GM18505 (cell line): Measurements from ENCODE around the gene CADPS2.

ENCODE experiments used
- ATAC-seq: cut with Tn5 transposase; IDR thresholded peaks from one replicate; pipeline ENCODE4 v1.9.1; 2021; ENCODE audit not compliant: unreplicated experiment
- POLR2A ChIP-seq: IDR thresholded peaks from 4 replicates; pipeline ENCODE4 v1.6.1; 2011; ENCODE audit warnings: borderline replicate concordance; ENCODE audit not compliant: insufficient read depth, insufficient read length; ENCODE audit errors: extremely low read depth

Gene CADPS2

DNA sequence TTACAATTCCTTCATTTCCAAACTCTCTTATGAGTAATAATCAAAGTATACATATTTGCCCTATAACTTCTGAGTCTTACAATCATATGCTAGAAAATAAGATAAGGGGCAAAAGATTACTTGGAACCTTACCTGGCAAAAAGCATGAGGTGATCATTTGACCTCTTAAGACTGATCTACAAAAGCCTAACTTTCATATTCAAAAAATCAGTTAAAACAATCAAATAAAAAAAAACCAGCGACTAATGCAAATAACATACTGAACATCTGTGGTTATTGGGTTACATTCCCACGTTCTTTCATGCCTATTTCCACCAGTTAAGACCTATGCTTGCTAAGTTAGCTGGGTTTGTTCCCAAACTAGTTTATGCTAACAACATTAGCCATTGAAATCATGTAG lies 375.0 kb downstream of the CADPS2 start:
- no peak for TF ChIP-seq POLR2A
- ATAC-seq, result no peak

DNA sequence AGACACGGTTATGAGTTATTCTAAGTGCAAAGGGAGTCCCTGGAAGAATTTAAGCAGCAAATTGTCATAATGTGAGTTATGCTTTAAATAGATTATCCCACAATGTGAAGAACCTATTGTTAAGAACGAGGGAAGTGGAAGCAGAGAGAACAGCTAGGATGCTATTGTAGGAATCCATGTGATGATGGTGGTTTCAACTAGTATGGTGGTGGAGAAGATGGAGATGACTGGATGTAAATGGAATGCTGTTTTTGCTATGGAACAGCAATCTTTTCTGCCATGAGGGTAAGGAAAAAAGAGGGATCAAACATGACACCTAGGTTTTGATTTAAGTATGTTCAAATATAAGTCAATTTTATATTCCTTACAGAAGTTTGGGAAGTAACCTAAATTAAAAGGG lies 378.7 kb downstream of the CADPS2 start:
- ATAC-seq, result no peak
- no peak for TF ChIP-seq POLR2A

DNA sequence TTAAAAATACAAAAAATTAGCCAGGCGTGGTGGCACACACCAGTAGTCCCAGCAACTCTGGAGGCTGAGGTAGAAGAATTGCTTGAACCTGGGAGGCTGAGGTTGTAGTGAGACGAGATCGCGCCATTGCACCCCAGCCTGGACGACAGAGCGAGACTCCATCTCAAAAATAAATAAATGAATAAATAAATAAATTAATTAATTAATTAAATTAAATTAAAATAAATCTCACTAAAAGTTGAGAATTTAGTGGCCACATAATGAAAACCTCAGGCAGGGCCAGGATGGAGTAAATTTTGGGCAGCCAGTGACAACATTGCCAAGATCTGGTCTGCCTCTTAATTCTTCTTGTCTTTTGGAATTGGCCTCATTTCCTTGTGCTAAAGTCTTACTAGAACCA lies 394.3 kb downstream of the CADPS2 start:
- no peak for TF ChIP-seq POLR2A
- no peak for ATAC-seq

DNA sequence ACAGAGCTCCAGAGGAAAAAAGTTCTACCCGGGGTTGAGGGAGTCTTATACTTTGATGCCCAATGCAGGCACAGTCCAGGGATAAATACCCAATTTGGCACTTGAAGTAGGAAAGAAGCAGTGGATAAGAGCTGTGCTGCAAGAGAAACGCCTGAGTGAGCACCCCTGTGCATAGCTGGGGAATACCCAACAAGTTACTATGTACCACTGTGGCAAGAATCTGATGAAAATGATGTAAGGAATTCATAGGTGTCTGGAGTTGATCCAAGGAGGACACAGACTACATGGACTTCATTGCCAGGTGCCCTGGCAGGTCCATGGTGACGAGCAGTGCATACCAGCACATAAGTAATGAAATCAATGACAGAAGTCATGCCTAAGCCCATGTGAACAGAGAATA lies 398.0 kb downstream of the CADPS2 start:
- ATAC-seq, result no peak
- TF ChIP-seq POLR2A, result no peak

DNA sequence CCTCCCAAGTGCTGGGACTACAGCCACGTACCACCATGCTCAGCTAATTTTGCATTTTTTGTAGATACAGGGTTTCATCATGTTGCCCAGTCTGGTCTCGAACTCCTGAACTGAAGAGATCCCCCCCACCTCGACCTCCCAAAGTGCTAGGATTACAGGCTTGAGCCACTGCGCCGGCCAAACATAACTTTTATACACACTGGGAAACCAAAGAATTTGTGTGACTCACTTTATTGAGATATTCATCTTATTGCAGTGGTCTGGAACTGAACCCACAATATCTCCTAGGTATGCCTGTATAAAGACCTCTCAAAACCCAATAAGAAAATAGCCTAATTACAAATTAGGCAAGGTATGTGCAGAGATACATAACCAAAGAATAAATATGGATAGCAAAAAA lies 399.1 kb downstream of the CADPS2 start:
- ATAC-seq, result no peak
- no peak for TF ChIP-seq POLR2A

DNA sequence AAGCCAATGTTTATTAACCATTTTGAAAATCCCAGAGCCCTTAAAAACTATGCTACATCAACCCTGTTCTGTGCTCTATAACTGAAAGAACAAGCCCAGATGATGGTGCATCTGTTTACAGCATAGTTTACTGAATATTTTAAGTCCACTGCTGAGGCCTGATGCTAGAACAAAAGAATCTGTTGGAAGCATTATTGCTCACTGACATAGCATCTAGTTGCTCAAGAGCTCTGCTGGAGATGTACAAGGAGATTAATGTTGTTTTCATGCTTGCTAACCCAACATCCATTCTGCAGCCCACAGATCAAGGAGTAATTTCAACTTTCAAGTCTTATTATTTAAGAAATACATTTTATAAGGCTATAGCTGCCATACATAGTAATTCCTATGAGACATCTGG lies 400.4 kb downstream of the CADPS2 start:
- no peak for TF ChIP-seq POLR2A
- no peak for ATAC-seq

DNA sequence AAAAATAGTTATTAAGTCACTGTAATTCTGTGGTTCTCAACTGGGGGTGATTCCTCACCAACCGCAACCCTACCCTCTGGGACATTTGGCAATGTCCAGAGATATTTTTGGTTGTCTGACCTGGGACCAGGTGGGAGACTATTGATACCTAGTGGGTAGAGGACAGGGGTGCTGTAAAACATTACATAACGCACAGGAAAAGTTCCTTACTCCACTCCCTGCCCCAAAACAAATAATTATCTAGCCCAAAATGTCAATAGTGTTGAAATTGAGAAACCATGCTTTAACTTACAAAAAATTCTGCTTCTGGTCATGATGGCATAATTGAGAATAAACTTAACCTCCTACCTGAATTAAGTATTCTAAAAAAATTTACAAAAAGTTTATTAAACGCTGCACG lies 404.0 kb downstream of the CADPS2 start:
- TF ChIP-seq POLR2A, result no peak
- ATAC-seq, result no peak

DNA sequence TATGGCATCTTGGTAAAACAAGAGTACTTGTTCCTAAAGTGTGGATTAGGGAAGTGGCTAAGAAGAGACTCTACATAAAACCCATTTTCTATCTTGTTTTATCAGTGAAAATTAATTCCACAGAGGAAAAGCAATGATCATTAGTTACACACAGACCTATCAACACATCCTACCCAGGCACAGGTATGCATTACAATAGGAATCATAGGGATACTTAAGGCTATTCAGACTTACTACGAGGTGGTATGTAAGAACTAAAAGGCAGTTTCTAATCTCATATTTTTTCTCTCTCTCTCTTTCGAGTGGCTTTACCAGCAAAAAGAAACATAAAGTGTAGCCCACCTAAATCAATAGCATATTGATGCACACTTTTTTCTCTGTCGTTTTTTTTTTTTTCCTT lies 415.4 kb downstream of the CADPS2 start:
- ATAC-seq, result no peak
- no peak for TF ChIP-seq POLR2A

DNA sequence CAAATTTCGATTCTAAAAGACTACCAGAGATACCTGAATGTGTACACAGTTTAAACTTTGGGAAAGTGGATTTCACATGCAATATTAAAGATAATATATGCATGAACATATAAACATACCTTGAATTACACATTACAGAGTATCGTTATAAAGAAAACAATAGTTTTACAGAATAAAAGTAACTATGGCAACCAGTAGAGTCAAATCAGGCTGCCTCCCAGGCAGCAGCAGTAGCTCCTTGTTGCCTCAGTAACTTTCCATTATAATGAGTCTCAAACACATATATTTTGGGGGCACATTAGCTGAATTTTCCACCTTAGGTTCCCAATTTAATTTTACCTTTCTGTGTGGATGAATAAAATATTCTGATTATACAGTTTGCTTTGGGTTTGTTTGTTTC lies 417.3 kb downstream of the CADPS2 start:
- no peak for TF ChIP-seq POLR2A
- ATAC-seq, result no peak

DNA sequence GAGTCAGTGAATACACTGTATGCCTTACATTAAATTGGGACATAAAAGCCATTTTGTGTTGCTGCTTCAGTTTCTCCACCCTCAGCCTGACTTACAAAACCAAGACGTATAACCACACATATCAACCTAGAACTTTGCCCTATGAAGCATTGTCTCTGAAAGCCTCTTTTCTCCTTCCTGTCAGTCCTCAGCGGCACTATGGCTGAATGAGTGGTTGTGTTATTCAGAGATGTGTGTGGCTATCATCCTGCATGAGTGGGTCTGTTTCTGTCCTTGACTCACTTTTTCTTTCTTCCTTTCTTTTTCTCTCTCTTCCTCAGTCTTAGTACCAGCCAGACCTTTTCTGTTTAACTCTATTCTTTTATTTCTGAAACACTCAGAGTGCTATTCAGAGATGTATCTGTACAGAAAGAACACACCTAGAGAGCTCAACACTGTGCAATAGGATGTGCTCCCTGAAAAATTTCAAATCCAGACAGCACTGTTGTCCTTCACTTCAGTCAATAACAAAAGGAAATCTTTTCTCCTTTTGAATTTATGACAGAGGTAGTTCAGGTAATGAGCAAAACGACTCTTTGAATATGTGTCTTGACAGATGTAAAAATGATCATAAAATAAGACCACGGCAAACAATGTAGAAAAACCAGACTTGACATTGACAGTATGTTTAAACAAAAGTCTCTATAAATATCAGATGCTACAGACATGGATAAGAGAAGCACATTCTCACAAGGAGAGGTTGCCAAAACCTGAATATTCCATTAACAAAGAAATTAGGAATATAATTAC lies 418.4 kb downstream of the CADPS2 start:
- TF ChIP-seq POLR2A, result no peak
- ATAC-seq, result no peak

DNA sequence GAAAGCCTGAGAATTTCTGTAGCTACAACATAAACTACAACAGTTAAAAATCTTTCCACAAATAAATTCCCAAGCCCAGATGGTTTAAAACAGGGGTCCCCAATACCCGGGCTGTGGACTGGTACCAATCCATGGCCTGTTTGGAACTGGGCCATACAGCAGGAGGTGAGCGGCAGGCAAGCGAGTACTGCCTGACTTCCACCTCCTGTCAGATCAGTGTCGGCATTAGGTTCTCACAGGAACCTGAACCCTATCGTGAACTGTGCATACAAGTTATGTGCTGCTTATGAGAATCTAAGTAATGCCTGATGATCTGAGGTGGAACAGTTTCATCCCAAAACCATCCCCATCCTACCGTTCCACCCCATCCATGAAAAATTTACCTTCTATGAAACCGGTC lies 421.0 kb downstream of the CADPS2 start:
- no peak for ATAC-seq
- TF ChIP-seq POLR2A, result no peak

DNA sequence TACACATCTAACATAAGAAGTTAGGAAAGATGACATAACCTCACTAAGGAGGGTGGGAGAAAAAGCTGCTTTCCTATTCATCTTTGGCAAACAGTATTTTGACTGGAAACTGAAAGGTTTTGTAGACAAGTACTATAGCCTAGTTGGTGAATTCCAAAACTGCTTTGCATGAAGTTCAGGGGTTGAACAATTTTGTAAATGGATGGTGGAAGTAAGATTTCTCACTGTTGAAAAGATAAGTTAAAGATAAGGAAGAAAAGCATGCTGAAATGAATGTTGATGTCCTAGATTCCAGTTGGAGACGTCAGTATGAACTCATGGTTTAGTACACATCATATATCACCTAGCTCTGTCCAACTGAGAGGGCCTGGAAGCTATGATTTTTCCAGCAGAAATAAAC lies 422.6 kb downstream of the CADPS2 start:
- TF ChIP-seq POLR2A, result no peak

DNA sequence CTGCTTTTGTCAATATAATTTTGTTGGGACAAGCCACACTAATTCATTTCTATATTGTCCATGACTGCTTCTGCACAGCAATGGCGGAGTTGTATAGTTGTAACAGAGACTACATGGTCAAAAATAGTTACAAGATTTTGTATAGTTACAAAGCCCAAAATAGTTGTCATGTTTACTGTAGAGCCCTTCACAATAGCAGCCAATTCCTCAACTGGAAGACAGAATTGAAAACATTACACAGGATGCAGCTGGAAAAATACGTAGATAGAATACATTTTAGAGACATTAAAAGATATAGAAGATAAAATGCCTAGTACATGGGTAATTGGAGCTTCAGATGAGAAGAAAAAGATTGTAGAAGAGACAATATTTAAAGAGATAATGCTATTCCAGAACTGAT lies 425.3 kb downstream of the CADPS2 start:
- no peak for TF ChIP-seq POLR2A

More for the DNA sequence above, 422.6 kb downstream of the CADPS2 start:
- ATAC-seq, result no peak

DNA sequence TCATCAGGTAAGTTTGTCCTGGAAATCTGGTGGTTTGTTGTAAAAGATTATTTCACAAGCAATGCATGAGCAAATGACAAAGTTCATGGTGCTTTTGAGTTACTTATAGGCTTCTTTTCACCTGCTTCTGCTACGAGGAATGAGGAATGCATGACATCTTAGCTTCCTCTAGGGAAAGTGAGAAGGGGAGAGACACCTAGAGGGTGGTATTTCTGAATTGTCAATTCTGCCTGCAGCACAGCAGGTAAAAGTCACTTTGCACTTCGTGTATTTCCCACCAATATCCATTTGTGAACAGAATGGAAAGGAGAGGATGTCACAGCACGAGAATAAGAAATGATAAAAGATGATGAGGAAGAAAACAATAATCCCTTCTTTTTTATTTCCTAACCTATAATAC lies 428.3 kb downstream of the CADPS2 start:
- no peak for ATAC-seq
- no peak for TF ChIP-seq POLR2A

More for the DNA sequence above, 425.3 kb downstream of the CADPS2 start:
- no peak for ATAC-seq

DNA sequence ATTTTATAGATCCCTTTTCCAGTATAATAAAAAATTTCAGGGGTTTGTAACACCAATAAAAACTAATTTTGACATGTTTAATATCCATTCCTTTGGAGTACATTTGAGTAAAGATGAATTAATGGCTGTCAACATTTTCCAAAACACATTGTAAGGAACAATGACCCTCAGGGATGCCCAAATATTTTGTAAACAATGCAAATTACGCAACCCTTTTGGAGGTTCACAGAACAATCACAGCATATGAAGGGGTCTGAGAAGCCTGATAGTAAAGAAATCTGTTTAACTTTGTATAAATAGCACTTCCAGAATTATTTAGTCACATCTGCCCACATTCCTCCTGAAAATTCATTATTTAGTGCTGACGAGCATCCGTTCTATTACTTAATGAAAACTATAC lies 428.9 kb downstream of the CADPS2 start:
- TF ChIP-seq POLR2A, result no peak
- ATAC-seq, result no peak

DNA sequence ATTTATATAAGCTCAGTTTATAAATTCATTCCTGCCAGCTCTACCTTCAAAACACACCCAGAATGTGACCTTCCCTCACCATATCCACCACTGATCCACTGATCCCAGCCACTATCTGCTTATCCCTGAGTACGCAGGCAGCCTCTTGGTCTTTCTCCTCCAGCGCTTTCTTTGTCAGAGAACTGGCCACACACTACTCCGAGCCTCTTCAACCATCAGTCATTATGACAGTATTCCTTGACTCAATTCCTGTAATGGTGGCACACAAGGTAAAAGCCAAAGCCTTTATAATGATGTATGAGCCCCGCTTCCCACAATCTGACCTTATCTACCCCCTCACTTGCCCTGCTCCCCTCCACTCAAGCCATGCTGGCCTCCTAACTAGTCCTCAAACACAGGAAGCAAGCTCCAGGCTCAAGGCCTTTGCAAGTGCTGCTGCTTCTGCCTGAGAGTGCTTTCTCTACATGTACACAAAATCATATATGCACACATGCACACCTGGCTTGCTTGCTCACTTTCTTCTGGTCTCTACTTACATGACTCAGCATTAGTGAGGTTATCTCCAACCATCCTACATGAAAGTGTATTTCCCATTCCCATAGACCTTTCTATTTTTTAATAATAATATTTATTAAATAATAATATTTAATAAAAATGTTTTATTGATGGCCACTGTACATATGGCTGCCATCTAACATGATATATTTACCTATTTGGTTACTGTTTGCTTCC lies 431.3 kb downstream of the CADPS2 start:
- ATAC-seq, result no peak
- TF ChIP-seq POLR2A, result no peak
